ENCODE results near the gene CELF1.

- TF ChIP-seq EP300 (IDR thresholded peaks at IDR 0.05; ENCODE audit: low read depth) (no peak), CTCF (IDR thresholded peaks at IDR 0.05) (no peak), POLR2A (IDR thresholded peaks at IDR 0.05) (no peak), POLR2AphosphoS5 (IDR thresholded peaks at IDR 0.05) (no peak)
Observed at GRCh38 chr11:47470671-47471070, 82.3 kb downstream of the CELF1 start.
